H9 (cell line): Measurements from ENCODE around the gene TPM3. TPM values are rescaled to one million over a fixed set of nuclear protein-coding genes. Genes with fewer than 3 reads are reported as not detected.

Source experiments
- DNase-seq: peaks from one replicate; pipeline ENCODE4 v3.0.0-alpha.2; 2017
- H2AFZ ChIP-seq: one replicate; pipeline ENCODE4 v1.6.1; 2013; ENCODE audit warnings: mild to moderate bottlenecking, low read length, control low read depth, moderate library complexity
- H2AK5ac ChIP-seq: 2 replicates; pipeline ENCODE4 v1.6.1; 2013; ENCODE audit warnings: low read length, control low read depth, mixed read lengths; ENCODE audit not compliant: insufficient read length
- H2BK120ac ChIP-seq: one replicate; pipeline ENCODE4 v1.6.1; 2013; ENCODE audit warnings: low read depth, mild to moderate bottlenecking, low read length, control low read depth, inconsistent platforms; ENCODE audit not compliant: poor library complexity, severe bottlenecking
- H2BK12ac ChIP-seq: 2 replicates; pipeline ENCODE4 v1.6.1; 2013; ENCODE audit warnings: low read length, control low read depth, mixed read lengths, low read depth; ENCODE audit not compliant: insufficient read length
- H2BK15ac ChIP-seq: 2 replicates; pipeline ENCODE4 v1.6.1; 2013; ENCODE audit warnings: low read depth, low read length, control low read depth
- H2BK20ac ChIP-seq: one replicate; pipeline ENCODE4 v1.6.1; 2013; ENCODE audit warnings: low read depth, mild to moderate bottlenecking, low read length, control low read depth, inconsistent platforms; ENCODE audit not compliant: poor library complexity, severe bottlenecking
- H2BK5ac ChIP-seq: 2 replicates; pipeline ENCODE4 v1.6.1; 2013; ENCODE audit warnings: low read length, control low read depth, mixed read lengths; ENCODE audit not compliant: insufficient read length
- H3K14ac ChIP-seq: 2 replicates; pipeline ENCODE4 v1.6.1; 2013; ENCODE audit warnings: low read length, control low read depth; ENCODE audit not compliant: insufficient read depth
- H3K18ac ChIP-seq: 2 replicates; pipeline ENCODE4 v1.6.1; 2013; ENCODE audit warnings: low read depth, mild to moderate bottlenecking, mixed read lengths, low read length, control low read depth; ENCODE audit not compliant: insufficient read length
- H3K23ac ChIP-seq: 2 replicates; pipeline ENCODE4 v1.6.1; 2013; ENCODE audit warnings: low read length, control low read depth, mixed read lengths, low read depth; ENCODE audit not compliant: insufficient read length
- H3K23me2 ChIP-seq: 2 replicates; pipeline ENCODE4 v1.6.1; 2013; ENCODE audit warnings: low read depth, mild to moderate bottlenecking, mixed read lengths, low read length, control low read depth; ENCODE audit not compliant: insufficient read length, poor library complexity, severe bottlenecking
- H3K27ac ChIP-seq: 2 replicates; pipeline ENCODE4 v1.5.1; 2013; ENCODE audit warnings: low read length, control low read depth, mixed read lengths, low read depth; ENCODE audit not compliant: insufficient read length
- H3K27me3 ChIP-seq: 2 replicates; pipeline ENCODE4 v1.6.1; 2013; ENCODE audit warnings: low read length, control low read depth, inconsistent platforms; ENCODE audit not compliant: insufficient read depth
- H3K4ac ChIP-seq: 2 replicates; pipeline ENCODE4 v1.6.1; 2013; ENCODE audit warnings: low read depth, mild to moderate bottlenecking, control low read depth, inconsistent platforms, low read length, moderate library complexity
- H3K4me1 ChIP-seq: 2 replicates; pipeline ENCODE4 v1.6.1; 2013; ENCODE audit warnings: low read length, control low read depth, inconsistent platforms; ENCODE audit not compliant: insufficient read depth
- H3K4me2 ChIP-seq: 2 replicates; pipeline ENCODE4 v1.6.1; 2013; ENCODE audit warnings: low read length, control low read depth, mixed read lengths; ENCODE audit not compliant: insufficient read length, insufficient read depth
- H3K56ac ChIP-seq: 2 replicates; pipeline ENCODE4 v1.6.1; 2013; ENCODE audit warnings: low read depth, mild to moderate bottlenecking, mixed read lengths, low read length, control low read depth; ENCODE audit not compliant: insufficient read length
- H3K79me1 ChIP-seq: 2 replicates; pipeline ENCODE4 v1.6.1; 2013; ENCODE audit warnings: low read depth, mild to moderate bottlenecking, moderate library complexity, low read length, control low read depth, inconsistent platforms; ENCODE audit not compliant: insufficient read depth, poor library complexity, severe bottlenecking
- H3K79me2 ChIP-seq: 2 replicates; pipeline ENCODE4 v1.6.1; 2013; ENCODE audit warnings: low read length, control low read depth, inconsistent platforms; ENCODE audit not compliant: insufficient read depth
- H3K9ac ChIP-seq: 2 replicates; pipeline ENCODE4 v1.6.1; 2013; ENCODE audit warnings: low read length, control low read depth, mixed read lengths; ENCODE audit not compliant: insufficient read length; ENCODE audit errors: extremely low read depth
- H3K9me3 ChIP-seq: one replicate; pipeline ENCODE4 v1.6.1; 2013; ENCODE audit warnings: low read depth, low read length, inconsistent platforms; ENCODE audit not compliant: control insufficient read depth
- H3T11ph ChIP-seq: one replicate; pipeline ENCODE4 v1.6.1; 2013; ENCODE audit warnings: mild to moderate bottlenecking, low read length, control low read depth, inconsistent platforms
- H4K20me1 ChIP-seq: one replicate; pipeline ENCODE4 v1.6.1; 2013; ENCODE audit not compliant: control insufficient read depth, insufficient read length, insufficient read depth
- H4K5ac ChIP-seq: 2 replicates; pipeline ENCODE4 v1.6.1; 2013; ENCODE audit warnings: low read depth, mild to moderate bottlenecking, mixed read lengths, low read length, control low read depth; ENCODE audit not compliant: insufficient read length
- H4K8ac ChIP-seq: replicated peaks from 2 replicates; pipeline ENCODE4 v1.6.1; 2013; ENCODE audit warnings: low read length, control low read depth, mixed read lengths, low read depth; ENCODE audit not compliant: insufficient read length
- H4K91ac ChIP-seq: 2 replicates; pipeline ENCODE4 v1.6.1; 2013; ENCODE audit warnings: low read depth, mild to moderate bottlenecking, moderate library complexity, mixed read lengths, low read length, control low read depth; ENCODE audit not compliant: insufficient read length
- H3K27ac Mint-ChIP-seq, 3 experiments: 2 replicates in 2 of 3; 3 replicates in 1 of 3; pipeline ENCODE4 v1.8.0; 2020 to 2021; ENCODE audit warnings: mixed read lengths in 3 of 3, mild to moderate bottlenecking in 1 of 3, moderate library complexity in 1 of 3
- H3K27me3 Mint-ChIP-seq: 2 replicates; pipeline ENCODE4 v1.8.0; 2021; ENCODE audit warnings: low read depth, mild to moderate bottlenecking, moderate library complexity, mixed read lengths
- H3K36me3 Mint-ChIP-seq, 3 experiments: 2 replicates in 2 of 3; 3 replicates in 1 of 3; pipeline ENCODE4 v1.8.0; 2020 to 2021; ENCODE audit warnings: low read depth in 3 of 3, mixed read lengths in 3 of 3; ENCODE audit not compliant: insufficient read depth in 1 of 3
- H3K4me1 Mint-ChIP-seq, 2 experiments: 2 replicates each; pipeline ENCODE4 v1.8.0; 2020; ENCODE audit warnings: mixed read lengths in 2 of 2
- H3K4me3 Mint-ChIP-seq, 2 experiments: 2 replicates in 1 of 2; 3 replicates in 1 of 2; pipeline ENCODE4 v1.8.0; 2020 to 2021; ENCODE audit warnings: mild to moderate bottlenecking in 2 of 2, mixed read lengths in 2 of 2, moderate library complexity in 1 of 2
- H3K9me3 Mint-ChIP-seq, 2 experiments: 2 replicates in 1 of 2; 3 replicates in 1 of 2; pipeline ENCODE4 v1.8.0; 2020; ENCODE audit warnings: mild to moderate bottlenecking in 2 of 2, mixed read lengths in 2 of 2, moderate library complexity in 1 of 2
- WGBS: extraction: QIAGEN DNeasy Blood & Tissue Kit; methylation state at CpG from one replicate; pipeline ENCODE4 v1.1.7; 2013; ENCODE audit warnings: missing lambda C conversion rate, low lambda C conversion rate, mixed read lengths; ENCODE audit not compliant: insufficient read length; ENCODE audit errors: extremely low coverage; 5-methylcytosine and 5-hydroxymethylcytosine counted together
- total RNA-seq: library from RNA; stranded (reverse); gene quantifications from 2 replicates; pipeline ENCODE4 v1.2.1, GENCODE V29; 2021
- TF ChIP-seq, protein P1 (sequence below): fragments of 200-600 bp; sonication (generic); conservative IDR thresholded peaks from 3 replicates; pipeline ENCODE4 v1.8.0; 2021; ENCODE audit warnings: antibody characterized with exemption, mild to moderate bottlenecking

Gene TPM3
- total RNA-seq, 1 experiment from 2014 or later = 508 TPM

GRCh38 chr1:154186852-154187501 lies 4.9 kb downstream of the TPM3 start:
- H3K4ac ChIP-seq = no peak overlapping the region
- no peak overlapping the region for H2BK5ac ChIP-seq
- H4K20me1 ChIP-seq = no peaks in the 10 kb centered on the region
- no peaks in the 10 kb centered on the region for H3K9me3 ChIP-seq
- peak overlapping the region; percentile 90 for H3K27ac ChIP-seq
- no peak overlapping the region for H3K23ac ChIP-seq
- H4K91ac ChIP-seq = no peak overlapping the region
- peaks cover 7% of the 10 kb centered on the region for H3K79me2 ChIP-seq
- H3K4me1 Mint-ChIP-seq = peaks cover 43 to 55% of the 10 kb centered on the region in 2 experiments
- DNase-seq = no peak
- peak overlapping the region; percentile 65 for H3K4me2 ChIP-seq
- no peak overlapping the region for H4K8ac ChIP-seq
- H3K18ac ChIP-seq = no peak overlapping the region
- no peak overlapping the region for H2AFZ ChIP-seq
- no peak overlapping the region for H2AK5ac ChIP-seq
- H3K4me3 Mint-ChIP-seq = peak overlapping the region; percentile 11 to 22
- WGBS = no CpG with 5 or more reads among the region's 2 CpGs
- no peak overlapping the region for H3T11ph ChIP-seq
- H2BK20ac ChIP-seq = no peak overlapping the region
- peak overlapping the region; percentile 48 to 95 (median 89) for H3K27ac Mint-ChIP-seq
- H3K56ac ChIP-seq = no peak overlapping the region
- no peak overlapping the region for H3K9ac ChIP-seq
- TF ChIP-seq, protein P1, sequence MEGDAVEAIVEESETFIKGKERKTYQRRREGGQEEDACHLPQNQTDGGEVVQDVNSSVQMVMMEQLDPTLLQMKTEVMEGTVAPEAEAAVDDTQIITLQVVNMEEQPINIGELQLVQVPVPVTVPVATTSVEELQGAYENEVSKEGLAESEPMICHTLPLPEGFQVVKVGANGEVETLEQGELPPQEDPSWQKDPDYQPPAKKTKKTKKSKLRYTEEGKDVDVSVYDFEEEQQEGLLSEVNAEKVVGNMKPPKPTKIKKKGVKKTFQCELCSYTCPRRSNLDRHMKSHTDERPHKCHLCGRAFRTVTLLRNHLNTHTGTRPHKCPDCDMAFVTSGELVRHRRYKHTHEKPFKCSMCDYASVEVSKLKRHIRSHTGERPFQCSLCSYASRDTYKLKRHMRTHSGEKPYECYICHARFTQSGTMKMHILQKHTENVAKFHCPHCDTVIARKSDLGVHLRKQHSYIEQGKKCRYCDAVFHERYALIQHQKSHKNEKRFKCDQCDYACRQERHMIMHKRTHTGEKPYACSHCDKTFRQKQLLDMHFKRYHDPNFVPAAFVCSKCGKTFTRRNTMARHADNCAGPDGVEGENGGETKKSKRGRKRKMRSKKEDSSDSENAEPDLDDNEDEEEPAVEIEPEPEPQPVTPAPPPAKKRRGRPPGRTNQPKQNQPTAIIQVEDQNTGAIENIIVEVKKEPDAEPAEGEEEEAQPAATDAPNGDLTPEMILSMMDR = no peak
- H3K4me1 ChIP-seq = peaks cover 10% of the 10 kb centered on the region; the same call in 1 of the 2 replicates
- H3K27me3 ChIP-seq = no peaks in the 10 kb centered on the region; the same call in 1 of the 2 replicates
- H3K14ac ChIP-seq = no peak overlapping the region
- peaks cover 4% of the 10 kb centered on the region for H3K27me3 Mint-ChIP-seq
- H4K5ac ChIP-seq = no peak overlapping the region
- H2BK15ac ChIP-seq = no peak overlapping the region
- peaks cover 7% of the 10 kb centered on the region for H3K23me2 ChIP-seq
- peaks cover 4 to 7% (median 5%) of the 10 kb centered on the region in 3 experiments for H3K36me3 Mint-ChIP-seq
- H3K79me1 ChIP-seq = no peaks in the 10 kb centered on the region
- no peak overlapping the region for H2BK12ac ChIP-seq
- H2BK120ac ChIP-seq = no peak overlapping the region
- no peaks in the 10 kb centered on the region; a peak in 2 of 5 replicates for H3K9me3 Mint-ChIP-seq
